Common myeloid progenitor, CD34-positive (primary cell): Measurements from ENCODE around the gene FBXW12. TPM values are rescaled to one million over a fixed set of nuclear protein-coding genes. Genes with fewer than 3 reads are reported as not detected.
"Not testable (repeated sequence)": the region's sequence is repeated elsewhere in the genome, so short reads cannot be mapped to it uniquely, and the experiment has no call there.

Source experiments
- CTCF ChIA-PET: fragments of 350-600 bp; sonication (Branson Sonifier 250); formaldehyde crosslinking; loops from one replicate; lab custom pipeline; 2021; ENCODE audit warnings: antibody characterized with exemption; lab: Charles Lee
- POLR2A ChIA-PET: fragments of 350-600 bp; sonication (Branson Sonifier 250); formaldehyde crosslinking; loops from one replicate; lab custom pipeline; 2021; ENCODE audit warnings: antibody characterized with exemption; lab: Charles Lee
- DNase-seq, 3 donors: peaks; one replicate each; pipeline versions ENCODE4 v3.0.0 to v3.0.0-alpha.2; 2013
- H3K27ac ChIP-seq, 2 experiments: 1 replicate in 1 of 2; 2 replicates in 1 of 2; pipeline ENCODE4 v1.7.0; 2013; ENCODE audit warnings: inconsistent platforms in 2 of 2, low read length in 2 of 2, mild to moderate bottlenecking in 2 of 2, low read depth in 1 of 2, moderate library complexity in 1 of 2; ENCODE audit not compliant: severe bottlenecking in 2 of 2, insufficient read depth in 1 of 2, poor library complexity in 1 of 2
- H3K27me3 ChIP-seq, 5 experiments: replicated peaks in 2 of 5; 1 replicate in 3 of 5; 2 replicates in 2 of 5; pipeline versions ENCODE4 v1.6.1 to v1.7.0; 2013; ENCODE audit warnings: low read length in 4 of 5, mild to moderate bottlenecking in 2 of 5, moderate library complexity in 2 of 5, inconsistent platforms in 1 of 5; ENCODE audit not compliant: insufficient read depth in 5 of 5, control insufficient read depth in 4 of 5
- H3K36me3 ChIP-seq, 4 experiments: 1 replicate in 2 of 4; 2 replicates in 2 of 4; pipeline versions ENCODE4 v1.6.1 to v1.7.0; 2013; ENCODE audit warnings: low read length in 3 of 4, control low read depth in 1 of 4, mild to moderate bottlenecking in 1 of 4; ENCODE audit not compliant: control insufficient read depth in 4 of 4, insufficient read depth in 4 of 4
- H3K4me1 ChIP-seq, 4 experiments: 1 replicate in 3 of 4; 2 replicates in 1 of 4; pipeline versions ENCODE4 v1.6.1 to v1.7.1; 2013; ENCODE audit warnings: low read length in 3 of 4, mild to moderate bottlenecking in 3 of 4, control low read depth in 1 of 4, inconsistent platforms in 1 of 4, moderate library complexity in 1 of 4; ENCODE audit not compliant: control insufficient read depth in 4 of 4, insufficient read depth in 4 of 4; ENCODE audit errors: control extremely low read depth in 1 of 4
- H3K4me3 ChIP-seq, 7 experiments: 1 replicate in 4 of 7; 2 replicates in 3 of 7; pipeline versions ENCODE4 v1.5.1 to v1.7.0; 2013; ENCODE audit warnings: mild to moderate bottlenecking in 7 of 7, low read length in 6 of 7, moderate library complexity in 6 of 7, inconsistent platforms in 2 of 7, low read depth in 2 of 7, control low read depth in 1 of 7; ENCODE audit not compliant: insufficient read depth in 4 of 7, control insufficient read depth in 1 of 7; ENCODE audit errors: extremely low read depth in 1 of 7
- H3K9me3 ChIP-seq, 5 experiments: 1 replicate in 4 of 5; 2 replicates in 1 of 5; pipeline versions ENCODE4 v1.6.1 to v1.7.1; 2013; ENCODE audit warnings: low read length in 4 of 5, mild to moderate bottlenecking in 2 of 5, inconsistent platforms in 1 of 5, low read depth in 1 of 5, moderate library complexity in 1 of 5; ENCODE audit not compliant: control insufficient read depth in 4 of 5, insufficient read depth in 2 of 5; ENCODE audit errors: control extremely low read depth in 1 of 5
- WGBS: methylation state at CpG from one replicate; pipeline ENCODE4 v1.1.5; 2013; ENCODE audit not compliant: insufficient coverage; 5-methylcytosine and 5-hydroxymethylcytosine counted together
- polyA plus RNA-seq: library from polyadenylated mRNA; unstranded; fragments of 120-200 nt; gene quantifications from one replicate; pipeline ENCODE4 v1.2.1, GENCODE V29; 2013

FBXW12 gene, protein sequence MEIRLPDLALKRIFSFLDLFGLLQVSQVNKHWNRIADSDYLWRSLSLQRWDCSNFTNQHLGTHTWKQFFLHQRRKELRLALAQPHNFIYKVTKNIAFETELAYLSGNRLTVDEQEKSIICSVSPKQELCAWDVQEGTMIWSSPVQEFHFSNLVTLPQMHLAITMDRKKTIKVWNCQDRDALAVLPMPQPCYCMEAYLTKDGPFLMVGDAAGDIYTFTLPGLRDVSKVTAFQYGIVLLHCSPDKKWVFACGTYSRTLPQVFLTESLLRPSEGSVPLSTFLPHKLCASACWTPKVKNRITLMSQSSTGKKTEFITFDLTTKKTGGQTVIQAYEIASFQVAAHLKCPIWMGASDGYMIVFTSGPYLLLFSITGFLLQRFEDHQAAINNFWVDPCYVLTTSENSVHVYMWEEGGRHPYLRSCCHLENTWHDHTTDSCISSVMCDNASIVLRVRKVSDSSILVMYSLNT
- polyA plus RNA-seq = not detected

DNA sequence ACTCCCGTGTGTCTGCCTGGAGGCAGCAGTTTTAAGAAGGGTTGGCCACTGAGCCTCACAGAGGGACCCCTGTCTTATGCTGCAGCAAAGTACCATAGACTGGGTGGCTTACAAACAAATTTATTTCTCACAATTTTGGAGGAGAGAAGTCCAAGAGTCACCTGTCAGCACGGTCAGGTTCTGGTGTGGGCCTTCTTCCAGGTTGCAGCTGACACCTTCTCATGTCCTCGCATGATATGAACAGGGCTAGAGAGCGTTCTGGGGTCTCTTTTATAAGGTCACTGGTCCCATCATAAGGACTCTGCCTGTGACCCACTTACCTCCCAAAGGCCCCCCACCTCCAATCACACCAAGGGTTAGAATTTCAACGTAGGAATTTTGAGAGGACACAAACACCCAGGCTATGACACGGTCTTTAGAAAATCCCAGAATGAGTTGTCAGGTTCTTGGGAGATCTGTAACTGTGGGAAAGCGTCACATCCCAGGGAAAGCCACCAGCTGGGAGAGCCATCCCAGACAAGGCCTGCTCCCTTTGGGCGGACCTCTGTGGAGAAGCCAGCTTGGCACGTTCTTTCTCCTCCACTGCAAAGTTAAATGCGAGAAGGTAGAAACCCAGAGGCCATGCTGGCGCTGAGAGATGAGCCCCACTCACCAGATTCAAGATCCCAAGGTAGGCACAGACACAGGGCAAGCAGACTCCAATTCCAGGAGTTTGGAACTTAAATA, at the start of gene FBXW12:
Gene FBXW12 (plus strand): TSS at position 569 of the 726 bp plus-strand sequence. CDS start 549 bp downstream, outside the sequence.
- no peak within 1 kb of the TSS for H3K4me3 ChIP-seq
- no peaks in the 10 kb centered on the region for H3K27me3 ChIP-seq
- POLR2A ChIA-PET = no interaction called here
- no peaks in the 10 kb centered on the region for H3K4me1 ChIP-seq
- H3K9me3 ChIP-seq = no peaks in the 10 kb centered on the region
- 96% methylated on average over 11 of the region's 11 CpGs for WGBS
- no peaks in the 10 kb centered on the region for H3K36me3 ChIP-seq
- no peak within 1 kb of the TSS for H3K27ac ChIP-seq
- CTCF ChIA-PET = no interaction called here
- no peak for DNase-seq

DNA sequence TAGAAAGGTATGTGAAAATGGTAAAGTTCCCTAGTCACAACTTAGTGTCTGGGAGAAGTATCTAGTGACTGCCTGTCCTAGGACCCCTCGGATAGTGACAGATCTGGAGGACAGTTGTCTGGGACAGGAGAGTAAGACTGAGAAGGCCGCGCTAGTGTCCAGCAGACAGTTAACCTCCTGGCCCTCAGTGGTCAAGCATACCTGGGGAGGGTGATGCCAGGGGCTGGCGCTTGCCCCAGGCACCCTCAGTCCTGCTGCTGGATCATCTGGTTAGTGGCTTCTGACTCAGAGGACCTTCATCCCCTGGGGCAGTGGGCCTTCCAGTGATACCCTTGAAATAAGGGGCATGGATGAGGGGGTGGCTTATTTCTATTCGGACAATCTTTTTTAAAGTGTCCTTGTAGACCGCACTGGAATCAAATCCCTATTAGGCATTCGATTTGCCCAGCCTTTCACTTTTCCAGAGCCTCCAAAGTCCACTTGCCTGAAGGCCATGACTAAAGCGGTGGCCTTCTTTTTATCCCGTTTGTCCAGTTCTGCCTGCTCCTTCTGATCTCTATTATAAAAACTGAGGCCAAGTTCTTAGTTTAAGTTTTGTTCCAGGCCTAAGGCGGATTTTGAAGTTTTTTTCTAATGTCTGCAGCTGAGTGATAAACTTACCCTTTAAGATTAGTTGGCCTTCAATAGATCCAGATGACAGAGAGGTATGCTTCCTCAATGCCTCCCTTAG, 40.1 kb upstream of the FBXW12 start:
- peaks cover 0 to 24% (median 6%) of the 10 kb centered on the region in 4 experiments for H3K4me1 ChIP-seq
- H3K4me3 ChIP-seq, H3K36me3 ChIP-seq, DNase-seq, CTCF ChIA-PET, H3K27ac ChIP-seq, H3K27me3 ChIP-seq, POLR2A ChIA-PET, H3K9me3 ChIP-seq: not testable (repeated sequence)
- WGBS = 95% methylated on average over 10 of the region's 10 CpGs

DNA sequence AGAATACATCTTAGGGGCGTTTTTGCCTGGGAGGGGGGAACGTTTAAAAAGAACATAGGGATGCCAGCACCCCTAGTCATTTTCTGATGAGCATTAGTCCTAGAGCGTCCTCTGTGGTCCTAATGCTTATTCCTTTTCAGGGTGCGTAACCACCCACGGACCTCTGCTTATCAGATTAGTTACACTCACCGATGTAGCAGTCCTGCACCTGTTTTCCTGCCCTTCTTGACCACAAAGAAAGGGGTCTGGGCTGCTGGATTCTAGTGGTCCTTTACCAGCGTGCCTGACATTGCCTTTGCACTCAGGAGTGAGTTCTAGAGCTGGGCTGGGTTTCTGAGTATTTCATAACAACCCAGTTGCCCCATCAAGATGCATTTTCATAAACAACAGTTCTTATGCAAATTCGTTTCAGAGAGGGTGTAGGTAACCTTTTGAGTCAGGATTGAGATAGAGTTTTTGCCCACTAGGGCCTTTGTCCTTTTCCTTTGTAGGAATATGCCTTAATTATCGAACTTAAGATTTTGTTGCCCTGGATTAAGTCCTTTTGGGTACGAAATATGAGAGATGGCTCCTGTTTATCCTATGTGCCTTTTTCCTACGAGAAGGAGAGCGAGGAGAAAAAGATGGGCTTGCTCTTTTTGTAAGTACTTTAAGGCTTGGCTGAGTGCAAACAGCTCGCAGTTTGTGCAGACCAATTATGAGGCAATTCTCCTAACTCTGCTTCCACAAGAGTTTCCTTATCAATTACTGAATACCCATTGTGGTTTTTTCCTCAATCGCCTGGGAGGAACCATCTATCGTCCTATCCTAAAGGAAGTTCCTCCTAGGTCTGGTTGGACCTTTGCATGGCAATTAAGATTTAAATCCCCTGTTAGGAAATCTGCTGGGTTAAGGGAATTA, 38.4 kb upstream of the FBXW12 start, which contains the start of gene SPINK8:
Gene SPINK8 (minus strand): TSS at position 316 of the 900 bp plus-strand sequence. CDS start 5,320 bp downstream, outside the sequence.
- H3K4me1 ChIP-seq = peaks cover 0 to 31% (median 11%) of the 10 kb centered on the region in 4 experiments
- H3K27ac ChIP-seq, H3K27me3 ChIP-seq, DNase-seq, POLR2A ChIA-PET, CTCF ChIA-PET, H3K4me3 ChIP-seq, H3K9me3 ChIP-seq, H3K36me3 ChIP-seq: not testable (repeated sequence)
- 90% methylated on average over 7 of the region's 15 CpGs for WGBS

DNA sequence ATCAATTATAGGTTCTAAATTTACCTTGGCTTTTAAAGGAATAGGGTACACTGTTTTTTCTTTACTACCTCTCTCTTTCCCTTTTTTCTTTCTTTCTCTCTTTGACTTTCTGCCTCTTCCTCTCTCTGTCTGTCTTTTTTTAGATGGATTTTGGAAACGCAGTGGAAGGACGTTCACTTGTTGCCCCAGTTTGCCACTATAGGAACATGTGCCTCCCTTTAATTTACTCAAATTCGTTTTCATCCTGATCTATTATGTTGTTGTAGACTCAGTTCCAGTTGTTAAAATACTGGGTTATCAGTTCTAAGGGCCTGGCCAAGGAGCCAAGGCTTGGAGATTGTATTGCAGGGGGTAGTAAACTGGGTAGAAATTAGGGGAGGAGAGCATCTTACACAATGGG, 37.4 kb upstream of the FBXW12 start:
- H3K27ac ChIP-seq = no peak overlapping the region
- H3K4me1 ChIP-seq = peaks cover 0 to 41% (median 14%) of the 10 kb centered on the region in 4 experiments
- ChIA-PET POLR2A (interaction anchor here (1.1 kb wide), 1 partner anchor 14 kb away, joined by 3 read pairs; no protein-coding TSS in a partner anchor), CTCF (interaction anchor here (1.8 kb wide), 1 partner anchor 12 kb away, joined by 7 read pairs; no protein-coding TSS in a partner anchor)
- no peak overlapping the region for H3K4me3 ChIP-seq
- no peaks in the 10 kb centered on the region for H3K27me3 ChIP-seq
- DNase-seq = no peak
- WGBS = 100% methylated on average over 2 of the region's 3 CpGs
- H3K36me3 ChIP-seq = no peaks in the 10 kb centered on the region
- no peaks in the 10 kb centered on the region for H3K9me3 ChIP-seq

DNA sequence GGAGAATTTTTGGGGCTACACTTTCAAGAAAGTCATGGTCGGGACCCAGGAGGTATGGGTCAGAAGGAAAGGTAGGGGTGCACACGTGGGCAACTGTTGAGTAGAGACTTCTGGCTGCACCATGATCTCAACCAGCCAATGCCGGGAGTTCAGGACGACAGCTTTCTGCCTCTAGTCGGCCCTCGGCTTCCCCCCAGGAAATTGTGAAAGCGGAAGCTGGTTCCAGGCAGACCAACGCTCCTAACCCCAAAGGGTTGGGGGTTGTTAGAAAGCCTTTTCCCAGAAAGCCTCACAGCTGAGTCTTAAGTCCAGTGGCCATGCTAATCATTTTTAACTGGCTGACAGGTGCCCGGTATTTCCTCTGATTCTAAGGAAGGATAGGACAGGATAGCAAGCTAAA, 36.7 kb upstream of the FBXW12 start:
- POLR2A ChIA-PET = interaction anchor here (1.1 kb wide), 1 partner anchor 14 kb away, joined by 3 read pairs; no protein-coding TSS in a partner anchor
- not testable (repeated sequence) for H3K27me3 ChIP-seq, H3K27ac ChIP-seq, H3K4me3 ChIP-seq, H3K9me3 ChIP-seq, H3K36me3 ChIP-seq
- CTCF ChIA-PET = interaction anchor here (0.8 to 1.8 kb wide), 2 partner anchors 13 to 65 kb away, joined by 4 to 7 read pairs; no protein-coding TSS in a partner anchor
- 59% methylated on average over 7 of the region's 9 CpGs for WGBS
- DNase-seq = peak in 2 of 3 donors; percentile 8 to 15
- H3K4me1 ChIP-seq = peaks cover 0 to 41% (median 14%) of the 10 kb centered on the region in 4 experiments

DNA sequence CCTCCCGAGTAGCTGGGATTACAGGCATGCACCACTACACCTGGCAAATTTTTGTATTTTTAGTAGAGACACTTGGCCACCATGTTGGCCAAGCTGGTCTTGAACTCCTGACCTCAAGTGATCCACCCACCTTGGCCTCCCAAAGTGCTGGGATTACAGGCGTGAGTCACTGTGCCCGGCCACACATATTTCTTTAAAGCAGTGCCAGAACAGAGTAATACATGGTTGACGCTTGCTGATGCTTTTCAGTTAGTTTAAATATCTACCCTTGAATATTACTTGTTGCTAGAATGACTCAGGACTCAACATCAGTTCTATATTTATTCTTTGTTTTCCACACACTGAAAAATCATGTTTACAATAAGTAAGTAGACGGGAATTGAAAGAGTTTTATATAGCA, 34.5 kb upstream of the FBXW12 start:
- H3K36me3 ChIP-seq, H3K9me3 ChIP-seq, H3K4me3 ChIP-seq, H3K27ac ChIP-seq, H3K27me3 ChIP-seq, POLR2A ChIA-PET, CTCF ChIA-PET, DNase-seq: not testable (repeated sequence)
- peaks cover 0 to 41% (median 14%) of the 10 kb centered on the region in 4 experiments for H3K4me1 ChIP-seq
- no CpG with 5 or more reads among the region's 5 CpGs for WGBS
